IPS-20b (cell line): ENCODE measurements around the gene GRK4.

Experiments used
- H3K27ac ChIP-seq: one replicate; pipeline ENCODE4 v1.5.1; 2013; ENCODE audit warnings: low read length
- H3K27me3 ChIP-seq: 2 replicates; pipeline ENCODE4 v1.6.1; 2013; ENCODE audit warnings: mild to moderate bottlenecking, low read length, inconsistent platforms; ENCODE audit not compliant: insufficient read depth
- H3K36me3 ChIP-seq: 2 replicates; pipeline ENCODE4 v1.6.1; 2013; ENCODE audit warnings: low read depth, mild to moderate bottlenecking, inconsistent platforms, low read length, moderate library complexity; ENCODE audit not compliant: insufficient read depth
- H3K4me1 ChIP-seq: 2 replicates; pipeline ENCODE4 v1.6.1; 2013; ENCODE audit warnings: mild to moderate bottlenecking, control low read depth, inconsistent platforms, low read length, moderate library complexity; ENCODE audit not compliant: insufficient read depth
- H3K4me3 ChIP-seq: 2 replicates; pipeline ENCODE4 v1.5.1; 2013; ENCODE audit warnings: mild to moderate bottlenecking, low read length, inconsistent platforms
- H3K9ac ChIP-seq: 2 replicates; pipeline ENCODE4 v1.6.1; 2013; ENCODE audit warnings: low read depth, mild to moderate bottlenecking, inconsistent platforms, low read length, moderate library complexity
- H3K9me3 ChIP-seq: 2 replicates; pipeline ENCODE4 v1.6.1; 2013; ENCODE audit warnings: mild to moderate bottlenecking, low read depth, low read length, inconsistent platforms; ENCODE audit not compliant: insufficient read depth

The GRK4 gene

DNA sequence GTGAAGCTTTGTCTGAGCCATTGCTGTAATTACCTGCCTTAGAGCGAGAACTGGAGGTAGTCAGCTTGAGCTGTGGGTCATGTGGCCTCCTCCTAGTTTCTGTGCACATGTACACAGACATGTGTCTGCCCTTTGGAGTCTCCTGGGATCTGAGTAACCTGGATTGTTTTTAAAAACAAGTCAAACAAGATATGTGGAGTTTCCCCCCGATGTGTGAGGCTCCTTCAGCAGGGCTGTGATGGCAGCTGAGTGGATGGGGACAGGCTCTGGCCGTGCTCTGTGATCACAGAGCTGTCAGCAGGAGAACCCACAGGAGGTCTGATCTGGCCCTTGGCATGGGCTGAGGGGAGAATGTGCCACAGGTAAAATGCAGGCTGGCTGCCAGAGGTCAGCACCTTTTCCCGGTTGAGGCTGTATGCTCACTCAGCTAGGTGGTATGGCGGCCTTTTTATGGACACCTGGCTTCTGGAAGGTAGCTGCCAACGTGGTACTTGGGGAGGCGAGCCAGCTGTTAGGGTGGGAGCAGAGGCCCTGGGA is 38.5 kb upstream of the GRK4 start:
- H3K4me1 ChIP-seq = peaks cover 13% of the 10 kb centered on the region
- H3K9ac ChIP-seq = no peak overlapping the region
- H3K4me3 ChIP-seq = no peak overlapping the region
- peaks cover 9% of the 10 kb centered on the region; the same call in 1 of the 2 replicates for H3K9me3 ChIP-seq
- peaks cover 65% of the 10 kb centered on the region for H3K36me3 ChIP-seq
- no peak overlapping the region for H3K27ac ChIP-seq
- no peaks in the 10 kb centered on the region for H3K27me3 ChIP-seq

DNA sequence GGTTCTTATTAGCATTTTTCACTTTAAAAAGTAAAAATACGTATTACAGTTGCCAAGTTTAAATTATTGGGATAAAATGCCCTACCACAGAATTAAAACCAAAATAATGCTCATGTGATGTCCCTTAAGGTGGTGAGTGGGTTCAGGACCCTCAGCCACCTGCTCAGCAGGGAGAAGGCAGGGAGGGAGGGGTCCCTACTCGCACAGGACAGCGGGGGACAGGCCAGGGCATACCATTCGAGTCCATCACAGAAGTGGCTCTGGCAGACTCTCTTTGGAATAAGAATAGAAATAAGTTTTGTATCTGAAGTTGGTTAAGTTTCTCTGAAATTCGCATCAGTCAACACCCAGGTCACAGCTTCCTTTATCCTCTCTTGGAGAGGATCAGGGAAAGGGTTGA is 37.9 kb upstream of the GRK4 start:
- peaks cover 72% of the 10 kb centered on the region for H3K36me3 ChIP-seq
- H3K27me3 ChIP-seq = no peaks in the 10 kb centered on the region
- H3K27ac ChIP-seq = no peak overlapping the region

DNA sequence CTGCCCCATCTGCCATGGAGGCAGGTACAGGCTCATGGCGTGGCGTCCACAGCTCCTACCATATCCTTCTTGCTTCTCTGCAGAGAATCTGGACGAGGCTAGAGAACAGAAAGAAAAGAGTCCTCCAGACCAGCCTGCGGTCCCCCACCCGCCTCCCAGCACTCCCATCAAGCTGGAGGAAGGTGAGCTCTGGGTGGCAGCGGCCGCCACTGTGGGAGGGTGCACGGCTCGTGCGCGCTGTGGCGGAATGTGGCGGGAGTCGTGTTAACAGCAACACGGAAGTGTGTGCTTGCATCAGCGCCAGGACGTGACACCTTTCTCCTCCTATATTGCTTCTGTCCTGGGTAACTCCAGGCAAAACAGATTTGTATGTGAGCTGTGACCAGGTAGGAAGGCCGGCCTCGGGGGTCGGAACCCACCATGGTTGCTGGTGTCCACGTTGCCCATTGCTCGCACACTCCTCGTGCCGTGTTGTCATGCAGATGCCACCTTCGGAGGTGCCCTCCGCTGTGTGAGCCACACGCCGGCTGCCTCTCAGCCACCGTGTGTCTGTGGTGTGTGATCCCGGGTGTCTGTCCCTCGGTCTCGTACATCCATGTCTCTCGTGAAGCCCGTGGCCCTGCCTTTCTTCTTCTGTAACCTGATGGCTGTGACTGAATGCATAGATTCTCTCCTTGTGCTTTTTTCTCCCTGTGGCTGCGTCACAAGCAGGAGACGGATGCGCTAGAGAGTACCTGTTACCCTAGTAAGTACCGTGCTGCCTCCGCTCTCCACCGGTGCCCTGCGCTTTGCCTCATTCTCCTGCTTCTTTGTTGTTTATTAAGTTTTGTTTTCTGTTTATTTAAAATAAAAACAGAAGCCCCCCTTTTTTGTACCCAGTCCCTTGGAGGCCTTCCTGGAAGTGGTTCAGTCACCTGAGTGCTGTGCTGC is 37.2 kb upstream of the GRK4 start:
- Histone ChIP-seq H3K27me3 (no peaks in the 10 kb centered on the region), H3K27ac (no peak overlapping the region), H3K9ac (no peak overlapping the region), H3K36me3 (peaks cover 76% of the 10 kb centered on the region), H3K4me1 (peaks cover 13% of the 10 kb centered on the region), H3K9me3 (peaks cover 5% of the 10 kb centered on the region; the same call in 1 of the 2 replicates), H3K4me3 (no peak overlapping the region)

More for the DNA sequence above, 37.9 kb upstream of the GRK4 start:
- Histone ChIP-seq H3K4me3 (no peak overlapping the region), H3K9me3 (peaks cover 8% of the 10 kb centered on the region; the same call in 1 of the 2 replicates), H3K4me1 (peaks cover 13% of the 10 kb centered on the region), H3K9ac (no peak overlapping the region)

DNA sequence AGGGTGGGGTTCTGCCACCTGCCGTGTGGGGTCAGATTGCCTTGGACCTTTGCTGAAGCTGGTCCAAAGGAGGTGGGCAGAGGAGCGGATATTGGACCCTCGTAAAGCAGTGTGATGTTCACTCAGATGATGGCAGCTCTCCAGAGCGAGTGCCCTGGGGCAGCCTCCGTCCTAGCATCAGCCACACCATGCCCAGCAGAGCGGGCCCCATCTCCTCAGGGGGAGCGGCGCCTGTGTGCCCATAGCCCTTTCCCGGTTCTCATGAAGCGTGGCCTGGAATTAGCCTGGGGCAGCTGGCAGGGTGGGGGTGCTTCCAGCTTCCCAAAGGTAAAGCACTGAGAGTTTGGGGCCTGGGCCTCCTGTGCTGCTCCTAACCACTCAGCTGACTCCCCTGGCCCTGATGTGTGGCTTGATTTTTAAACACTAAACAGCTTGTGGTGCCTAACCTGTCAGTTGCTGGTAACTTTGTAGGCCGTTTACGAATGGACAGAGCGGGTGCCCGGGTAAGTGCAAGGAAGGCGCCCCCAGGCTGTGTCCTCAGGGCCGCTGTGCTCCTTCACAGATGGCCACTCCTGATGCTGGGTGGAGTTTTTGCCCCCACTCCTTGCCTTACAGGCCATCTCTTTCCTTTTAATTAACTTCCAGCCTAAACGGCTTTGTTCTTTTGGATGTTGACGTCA is 36.2 kb upstream of the GRK4 start:
- Histone ChIP-seq H3K27ac (no peak overlapping the region), H3K9ac (no peak overlapping the region), H3K9me3 (no peaks in the 10 kb centered on the region; the same call in 1 of the 2 replicates), H3K4me1 (peaks cover 13% of the 10 kb centered on the region), H3K4me3 (no peak overlapping the region), H3K36me3 (peaks cover 79% of the 10 kb centered on the region), H3K27me3 (no peaks in the 10 kb centered on the region)

DNA sequence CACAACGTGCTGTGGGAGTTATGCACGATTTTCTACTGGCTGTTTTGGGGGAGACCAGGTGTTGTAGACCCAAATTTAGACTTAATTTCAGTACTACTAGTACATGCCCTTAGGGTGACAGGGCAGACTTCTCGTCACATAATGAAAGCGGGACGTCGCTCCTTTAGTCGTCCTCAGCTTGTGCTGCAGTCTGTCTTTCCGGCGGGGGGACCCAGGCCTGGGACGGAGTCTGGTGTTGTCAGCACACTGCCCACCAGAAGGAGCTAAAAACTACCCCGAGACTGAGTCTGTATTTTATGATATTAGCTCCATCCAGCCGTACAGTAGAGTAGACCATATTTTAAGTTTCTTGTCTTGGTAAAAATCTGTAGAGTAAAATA is 35.7 kb upstream of the GRK4 start:
- H3K9me3 ChIP-seq = no peaks in the 10 kb centered on the region; the same call in 1 of the 2 replicates
- H3K27ac ChIP-seq = no peak overlapping the region
- no peaks in the 10 kb centered on the region for H3K27me3 ChIP-seq
- peaks cover 82% of the 10 kb centered on the region for H3K36me3 ChIP-seq
- H3K4me3 ChIP-seq = no peak overlapping the region
- no peak overlapping the region for H3K9ac ChIP-seq
- H3K4me1 ChIP-seq = peaks cover 9% of the 10 kb centered on the region

DNA sequence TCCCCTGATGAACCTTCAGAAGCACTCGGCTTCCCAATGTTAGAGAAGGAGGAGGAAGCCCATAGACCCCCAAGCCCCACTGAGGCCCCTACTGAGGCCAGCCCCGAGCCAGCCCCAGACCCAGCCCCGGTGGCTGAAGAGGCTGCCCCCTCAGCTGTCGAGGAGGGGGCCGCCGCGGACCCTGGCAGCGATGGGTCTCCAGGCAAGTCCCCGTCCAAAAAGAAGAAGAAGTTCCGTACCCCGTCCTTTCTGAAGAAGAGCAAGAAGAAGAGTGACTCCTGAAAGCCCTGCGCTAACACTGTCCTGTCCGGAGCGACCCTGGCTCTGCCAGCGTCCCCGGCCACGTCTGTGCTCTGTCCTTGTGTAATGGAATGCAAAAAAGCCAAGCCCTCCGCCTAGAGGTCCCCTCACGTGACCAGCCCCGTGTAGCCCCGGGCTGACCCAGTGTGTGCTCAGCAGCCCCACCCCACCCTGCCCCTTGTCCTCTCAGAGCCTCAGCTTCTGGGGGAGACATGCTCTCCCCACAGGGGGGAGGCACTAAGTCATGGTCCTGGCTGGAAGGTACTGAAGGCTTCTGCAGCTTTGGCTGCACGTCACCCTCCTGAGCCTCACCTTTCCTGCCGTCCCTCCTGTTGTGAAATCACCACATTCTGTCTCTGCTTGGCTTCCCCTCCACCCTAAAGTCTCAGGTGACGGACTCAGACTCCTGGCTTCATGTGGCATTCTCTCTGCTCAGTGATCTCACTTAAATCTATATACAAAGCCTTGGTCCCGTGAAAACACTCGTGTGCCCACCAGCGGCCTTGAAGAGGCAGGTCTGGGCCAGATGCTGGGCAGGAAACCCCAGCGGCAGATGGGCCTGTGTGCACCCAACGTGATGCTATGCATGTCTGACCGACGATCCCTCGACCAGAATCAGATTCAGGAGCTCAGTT is 34.9 kb upstream of the GRK4 start:
- Histone ChIP-seq H3K27me3 (no peaks in the 10 kb centered on the region), H3K36me3 (peaks cover 77% of the 10 kb centered on the region), H3K4me1 (peaks cover 2% of the 10 kb centered on the region), H3K9me3 (no peaks in the 10 kb centered on the region; the same call in 1 of the 2 replicates), H3K9ac (no peak overlapping the region), H3K27ac (no peak overlapping the region), H3K4me3 (no peak overlapping the region)

DNA sequence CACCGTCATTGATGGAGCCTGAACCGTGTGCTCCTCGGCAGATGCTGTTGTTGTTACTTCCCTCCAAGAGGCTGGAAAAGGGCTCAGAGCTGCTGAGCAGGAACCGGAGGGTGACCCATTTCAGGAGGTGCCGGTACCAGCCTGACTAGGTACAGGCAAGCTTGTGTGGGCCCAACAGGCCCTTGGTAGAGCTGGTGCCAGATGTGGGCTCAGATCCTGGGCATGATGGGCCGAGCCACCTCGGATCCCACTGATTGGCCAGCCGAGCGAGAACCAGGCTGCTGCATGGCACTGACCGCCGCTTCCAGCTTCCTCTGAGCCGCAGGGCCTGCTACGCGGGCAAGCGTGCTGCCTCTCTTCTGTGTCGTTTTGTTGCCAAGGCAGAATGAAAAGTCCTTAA is 33.9 kb upstream of the GRK4 start:
- no peaks in the 10 kb centered on the region for H3K4me1 ChIP-seq
- no peak overlapping the region for H3K9ac ChIP-seq
- no peaks in the 10 kb centered on the region for H3K27me3 ChIP-seq
- peaks cover 68% of the 10 kb centered on the region for H3K36me3 ChIP-seq
- no peaks in the 10 kb centered on the region for H3K9me3 ChIP-seq
- no peak overlapping the region for H3K4me3 ChIP-seq
- no peak overlapping the region for H3K27ac ChIP-seq

DNA sequence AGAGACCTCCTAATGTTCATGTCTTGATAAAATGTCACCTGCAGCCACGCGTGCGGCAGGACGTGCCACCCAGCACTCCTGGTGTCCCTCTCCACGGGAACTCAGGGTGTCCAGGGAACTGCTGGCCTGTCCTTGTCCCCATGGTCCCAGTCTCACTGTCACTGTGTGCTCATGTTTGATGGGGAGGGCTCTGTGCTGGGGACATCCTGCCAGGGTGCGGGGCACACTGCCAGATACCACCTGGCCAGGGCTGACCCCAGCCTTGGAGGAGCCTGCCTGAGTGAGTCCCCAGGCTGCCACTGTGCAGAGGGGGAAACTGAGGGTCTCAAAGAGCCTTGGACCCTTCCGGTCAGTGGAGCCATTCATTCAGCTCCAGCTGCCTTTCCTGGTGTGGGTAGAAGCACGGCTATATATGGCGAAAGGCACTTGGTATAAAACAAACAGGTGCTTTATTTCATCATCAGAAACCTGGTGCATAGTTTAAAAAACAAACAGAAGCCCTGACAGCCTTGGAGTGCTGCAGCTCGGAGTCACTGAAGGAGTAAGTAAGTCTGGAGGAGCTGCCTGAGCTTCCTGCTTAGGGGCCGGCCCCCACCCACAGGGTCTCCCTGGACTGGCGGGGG is 33.1 kb upstream of the GRK4 start:
- no peak overlapping the region for H3K27ac ChIP-seq
- no peaks in the 10 kb centered on the region for H3K27me3 ChIP-seq
- peaks cover 61% of the 10 kb centered on the region for H3K36me3 ChIP-seq
- H3K4me1 ChIP-seq = no peaks in the 10 kb centered on the region
- no peak overlapping the region for H3K9ac ChIP-seq
- no peaks in the 10 kb centered on the region for H3K9me3 ChIP-seq
- no peak overlapping the region for H3K4me3 ChIP-seq

DNA sequence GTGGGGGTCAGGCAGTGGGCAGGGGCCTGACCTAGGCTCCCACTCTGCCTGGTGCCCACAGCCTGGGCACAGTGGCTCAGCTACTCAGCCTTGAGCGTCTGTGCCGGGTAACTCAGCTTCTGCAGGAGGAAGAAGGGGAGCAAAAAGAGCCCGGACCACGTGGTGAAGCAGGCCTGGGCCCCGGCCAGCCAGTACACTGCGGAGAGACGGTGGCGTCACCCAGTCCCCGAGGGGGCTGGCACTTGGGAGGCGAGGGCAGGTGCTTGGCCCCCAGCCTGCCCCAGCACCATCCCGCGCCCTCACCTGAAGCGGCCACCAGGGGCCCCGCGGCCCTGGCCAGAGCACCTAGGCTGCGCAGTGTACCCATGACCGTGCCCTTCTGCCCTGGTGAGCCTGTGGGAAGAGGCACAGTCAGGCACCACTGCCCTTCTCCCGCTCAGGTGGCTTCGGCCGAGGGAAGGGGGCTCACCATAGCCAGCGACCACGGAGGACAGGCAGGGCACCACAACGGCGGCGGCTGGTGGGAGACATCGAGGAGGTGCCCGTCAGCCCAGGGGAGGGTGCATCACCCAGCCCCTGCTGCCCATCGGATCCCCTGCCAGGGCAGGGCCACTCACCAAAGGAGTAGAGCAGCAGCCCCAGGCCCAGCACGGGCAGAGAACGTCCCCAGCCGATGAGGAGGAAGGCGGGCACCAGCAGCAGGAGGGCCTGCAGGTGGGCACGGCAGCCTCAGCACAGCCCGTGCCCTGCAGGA is 32.4 kb upstream of the GRK4 start:
- H3K36me3 ChIP-seq = peaks cover 61% of the 10 kb centered on the region

DNA sequence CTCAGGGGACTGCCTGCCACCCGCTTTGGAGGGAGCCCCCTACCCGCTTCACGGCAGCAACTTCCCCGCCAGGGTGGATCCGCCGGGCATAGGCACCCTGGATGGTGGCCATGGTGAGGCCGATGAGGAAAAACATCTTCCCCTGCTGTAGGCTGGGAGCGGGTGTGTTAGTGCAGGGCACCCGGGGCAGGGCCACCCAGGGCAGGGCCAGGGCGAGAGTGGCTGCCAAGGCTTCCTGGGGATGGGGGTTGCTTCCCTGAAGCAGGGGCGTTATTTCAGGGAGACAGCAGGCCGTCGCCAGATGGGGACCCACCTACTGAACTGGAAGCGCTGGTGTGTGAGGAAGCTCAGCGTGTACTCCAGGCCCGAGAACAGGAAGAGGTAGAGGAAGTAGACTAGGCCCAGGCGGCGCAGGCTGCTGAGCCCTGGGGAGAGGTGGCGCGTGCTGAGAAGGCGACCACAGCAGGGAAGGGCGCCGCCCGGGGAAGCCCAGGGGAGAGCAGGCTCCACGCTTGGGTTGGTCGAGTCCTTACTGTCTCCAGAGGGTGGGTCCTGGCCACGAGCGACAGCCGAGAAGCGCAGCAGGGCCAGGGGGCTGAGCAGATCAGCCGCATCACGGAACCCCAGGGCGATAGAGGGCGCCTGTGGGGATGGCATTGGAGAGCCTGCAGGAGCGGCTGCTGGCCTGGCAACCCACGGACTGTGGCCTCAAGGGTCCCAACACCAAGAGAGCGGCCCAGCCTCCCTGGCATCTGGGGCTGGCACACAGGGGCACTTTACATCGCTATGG is 31.7 kb upstream of the GRK4 start:
- H3K4me3 ChIP-seq = no peak overlapping the region
- no peaks in the 10 kb centered on the region for H3K9me3 ChIP-seq
- H3K27ac ChIP-seq = no peak overlapping the region
- H3K4me1 ChIP-seq = peaks cover 5% of the 10 kb centered on the region; the same call in 1 of the 2 replicates
- no peak overlapping the region for H3K9ac ChIP-seq
- H3K36me3 ChIP-seq = peaks cover 57% of the 10 kb centered on the region
- no peaks in the 10 kb centered on the region for H3K27me3 ChIP-seq

More for the DNA sequence above, 32.4 kb upstream of the GRK4 start:
- H3K27me3 ChIP-seq = no peaks in the 10 kb centered on the region
- no peaks in the 10 kb centered on the region for H3K9me3 ChIP-seq
- H3K4me1 ChIP-seq = no peaks in the 10 kb centered on the region
- H3K27ac ChIP-seq = no peak overlapping the region
- no peak overlapping the region for H3K4me3 ChIP-seq
- no peak overlapping the region for H3K9ac ChIP-seq
